Left lung (tissue), 10 donors: ENCODE data around the gene PKNOX2. TPM values are rescaled to one million over a fixed set of nuclear protein-coding genes. Genes with fewer than 3 reads are reported as not detected.
A peak's percentile ranks its signal among the peaks of the same experiment; 100 is the strongest.

Experiments used
- ATAC-seq: fragments of 200-7000 bp; cut with Tn5 transposase; one replicate; pipeline ENCODE4 v1.9.1; 2020; ENCODE audit warnings: moderate library complexity
- DNase-seq, 4 donors: peaks; one replicate each; pipeline ENCODE4 v3.0.0-alpha.2; 2013 to 2020
- H3K27ac ChIP-seq, 2 donors: fragments of 200-600 bp; sonication (generic) in 1 of 2; one replicate each; pipeline versions ENCODE4 v1.5.0 to v1.8.0; 2020 to 2021
- H3K27me3 ChIP-seq, 2 donors: fragments of 200-600 bp; sonication (generic) in 1 of 2; one replicate each; pipeline versions ENCODE4 v1.5.0 to v1.8.0; 2020 to 2021
- H3K36me3 ChIP-seq, 2 donors: fragments of 200-600 bp; sonication (generic) in 1 of 2; one replicate each; pipeline versions ENCODE4 v1.5.0 to v1.8.0; 2020 to 2021
- H3K4me1 ChIP-seq, 2 donors: fragments of 200-600 bp; one replicate each; pipeline ENCODE4 v1.8.0; 2021
- H3K4me3 ChIP-seq, 2 donors: fragments of 200-600 bp; sonication (generic) in 1 of 2; one replicate each; pipeline versions ENCODE4 v1.5.0 to v1.8.0; 2020 to 2021; ENCODE audit warnings: mild to moderate bottlenecking in 1 of 2
- H3K9me3 ChIP-seq, 2 donors: fragments of 200-600 bp; sonication (generic) in 1 of 2; one replicate each; pipeline versions ENCODE4 v1.5.0 to v1.8.0; 2020 to 2021
- CTCF ChIP-seq, 2 donors: fragments of 200-600 bp; sonication (generic) in 1 of 2; IDR thresholded peaks; one replicate each; pipeline versions ENCODE4 v1.5.0 to v1.8.0; 2021; ENCODE audit warnings: antibody characterized with exemption in 2 of 2
- intact Hi-C, 2 donors: fragments of 100-400 bp; cut with DNase I; formaldehyde crosslinking; loops; one replicate each; pipeline versions ENCODE4 v1.11.2 to v1.14.2; 2022
- polyA plus RNA-seq, 6 donors: library from polyadenylated mRNA; unstranded; fragments of 120-200 nt; gene quantifications; one replicate each; pipeline ENCODE4 v1.2.1, GENCODE V29; 2013; ENCODE audit not compliant: insufficient read length in 6 of 6
- total RNA-seq, 2 donors: library from RNA; stranded (reverse); fragmentation: NEBNext Ultra II Directional; extraction: Animal tissue kit (Norgen Biotek cat#: 25700); gene quantifications; one replicate each; pipeline ENCODE4 v1.2.1, GENCODE V29; 2021
- donor health status: DM: no; HTN: yes; CAD: no.
- donor health status: DM: no; HTN: no; CAD: no.

Gene PKNOX2
- total and polyA plus RNA-seq, 8 donors = 6.7 to 18.9 (median 16.7) TPM

GRCh38 chr11:125364121-125364826, 199.7 kb downstream of the PKNOX2 start:
- DNase-seq (no peak), ATAC-seq (no peak)
- TF ChIP-seq CTCF (IDR thresholded peaks at IDR 0.05) = no peak
- H3K4me1 ChIP-seq = no peaks in the 10 kb centered on the region
- H3K27me3 ChIP-seq = peaks cover 0 to 61% of the 10 kb centered on the region in 2 donors
- intact Hi-C loops = no loop called here
- no peak overlapping the region for H3K4me3 ChIP-seq
- H3K9me3 ChIP-seq = no peaks in the 10 kb centered on the region
- no peaks in the 10 kb centered on the region for H3K36me3 ChIP-seq
- no peak overlapping the region for H3K27ac ChIP-seq

- ATAC-seq (no peak), DNase-seq (no peak)
- H3K27ac ChIP-seq = no peak overlapping the region
- H3K9me3 ChIP-seq = no peaks in the 10 kb centered on the region
- peaks cover 3 to 69% of the 10 kb centered on the region in 2 donors for H3K27me3 ChIP-seq
- H3K4me1 ChIP-seq = no peaks in the 10 kb centered on the region
- H3K36me3 ChIP-seq = no peaks in the 10 kb centered on the region
- TF ChIP-seq CTCF (IDR thresholded peaks at IDR 0.05) = no peak
- intact Hi-C loops = no loop called here
- no peak overlapping the region for H3K4me3 ChIP-seq
Measured at GRCh38 chr11:125365196-125365931, 200.8 kb downstream of the PKNOX2 start.

GRCh38 chr11:125367710-125368109, 203.2 kb downstream of the PKNOX2 start:
- ATAC-seq (no peak), DNase-seq (peak in 1 of 4 donors; percentile 68)
- H3K4me1 ChIP-seq = no peaks in the 10 kb centered on the region
- no peaks in the 10 kb centered on the region for H3K36me3 ChIP-seq
- H3K4me3 ChIP-seq = no peak overlapping the region
- H3K9me3 ChIP-seq = no peaks in the 10 kb centered on the region
- H3K27ac ChIP-seq = no peak overlapping the region
- H3K27me3 ChIP-seq = peaks cover 3 to 79% of the 10 kb centered on the region in 2 donors
- intact Hi-C loops = no loop called here
- no peak for TF ChIP-seq CTCF (IDR thresholded peaks at IDR 0.05)

GRCh38 chr11:125368757-125369156, 204.2 kb downstream of the PKNOX2 start:
- Histone ChIP-seq H3K9me3 (no peaks in the 10 kb centered on the region), H3K4me1 (no peaks in the 10 kb centered on the region), H3K27me3 (peaks cover 8 to 79% of the 10 kb centered on the region in 2 donors), H3K4me3 (no peak overlapping the region), H3K36me3 (no peaks in the 10 kb centered on the region), H3K27ac (no peak overlapping the region)
- ATAC-seq = no peak
- intact Hi-C loops = no loop called here
- no peak for DNase-seq
- TF ChIP-seq CTCF (IDR thresholded peaks at IDR 0.05) = no peak

- no peaks in the 10 kb centered on the region for H3K4me1 ChIP-seq
- peaks cover 8 to 78% of the 10 kb centered on the region in 2 donors for H3K27me3 ChIP-seq
- no peak overlapping the region for H3K27ac ChIP-seq
- DNase-seq = no peak
- TF ChIP-seq CTCF (IDR thresholded peaks at IDR 0.05) = no peak
- intact Hi-C loops = no loop called here
- no peak for ATAC-seq
- H3K9me3 ChIP-seq = no peaks in the 10 kb centered on the region
- H3K4me3 ChIP-seq = no peak overlapping the region
- no peaks in the 10 kb centered on the region for H3K36me3 ChIP-seq
Measured at GRCh38 chr11:125369808-125370207, 205.3 kb downstream of the PKNOX2 start.
